Neural cell (in vitro differentiated cells): Measurements from ENCODE around the gene HK1. TPM values are rescaled to one million over a fixed set of nuclear protein-coding genes. Genes with fewer than 3 reads are reported as not detected.

Experiments used
- H2AFZ ChIP-seq: fragments of 200-600, 300-800 bp; sonication (generic), shearing (Covaris generic); 2 replicates; pipeline ENCODE4 v1.6.0; 2014; ENCODE audit warnings: low read depth, mild to moderate bottlenecking, antibody characterized with exemption, low read length, moderate library complexity
- H3F3A ChIP-seq: fragments of 200-600 bp; shearing (Covaris generic); 2 replicates; pipeline ENCODE4 v1.6.1; 2016; ENCODE audit warnings: mild to moderate bottlenecking, moderate library complexity, mixed read lengths, antibody characterized with exemption, low read length; ENCODE audit not compliant: insufficient read depth, poor library complexity, severe bottlenecking
- H3K27ac ChIP-seq: fragments of 200-600, 300-800 bp; sonication (generic), shearing (Covaris generic); 2 replicates; pipeline ENCODE4 v1.5.1; 2014; ENCODE audit warnings: mild to moderate bottlenecking, low read length, moderate library complexity
- H3K27me3 ChIP-seq: fragments of 300-800, 200-600 bp; sonication (generic), shearing (Covaris generic); 2 replicates; pipeline ENCODE4 v1.6.0; 2014; ENCODE audit warnings: mild to moderate bottlenecking, low read depth, low read length, moderate library complexity; ENCODE audit not compliant: insufficient read depth
- H3K36me3 ChIP-seq: fragments of 300-800, 200-600 bp; sonication (generic), shearing (Covaris generic); 2 replicates; pipeline ENCODE4 v1.5.1; 2014; ENCODE audit warnings: mild to moderate bottlenecking, antibody characterized with exemption, low read length, moderate library complexity; ENCODE audit not compliant: insufficient read depth
- H3K4me2 ChIP-seq: fragments of 300-800, 200-600 bp; sonication (generic), shearing (Covaris generic); 2 replicates; pipeline ENCODE4 v1.6.0; 2014; ENCODE audit warnings: mild to moderate bottlenecking, low read length
- H3K4me3 ChIP-seq: fragments of 300-800, 200-600 bp; sonication (generic), shearing (Covaris generic); 2 replicates; pipeline ENCODE4 v1.5.1; 2014; ENCODE audit warnings: mild to moderate bottlenecking, low read length, moderate library complexity
- H3K79me2 ChIP-seq: fragments of 200-600 bp; shearing (Covaris generic); replicated peaks from 2 replicates; pipeline ENCODE4 v1.6.0; 2014; ENCODE audit warnings: mild to moderate bottlenecking, low read length, moderate library complexity; ENCODE audit not compliant: insufficient read depth
- H3K9ac ChIP-seq: fragments of 300-800, 200-600 bp; sonication (generic), shearing (Covaris generic); 2 replicates; pipeline ENCODE4 v1.6.1; 2016; ENCODE audit warnings: mild to moderate bottlenecking, low read length, mixed read lengths
- H3K9me2 ChIP-seq: fragments of 200-600 bp; shearing (Covaris generic); 2 replicates; pipeline ENCODE4 v1.6.1; 2016; ENCODE audit warnings: mild to moderate bottlenecking, low read length, mixed read lengths; ENCODE audit not compliant: insufficient read depth
- H3K9me3 ChIP-seq: fragments of 200-600, 300-800 bp; sonication (generic), shearing (Covaris generic); 2 replicates; pipeline ENCODE4 v1.6.1; 2016; ENCODE audit warnings: mild to moderate bottlenecking, mixed run types, low read length, moderate library complexity, mixed read lengths
- H4K20me1 ChIP-seq: fragments of 200-600 bp; shearing (Covaris generic); 2 replicates; pipeline ENCODE4 v1.6.1; 2016; ENCODE audit warnings: mild to moderate bottlenecking, mixed run types; ENCODE audit not compliant: insufficient read depth
- EP300 ChIP-seq: fragments of 450-650 bp; conservative IDR thresholded peaks from 2 replicates; pipeline ENCODE4 v1.6.1; 2014; ENCODE audit warnings: antibody characterized with exemption, mild to moderate bottlenecking, moderate library complexity; ENCODE audit not compliant: poor library complexity, severe bottlenecking
- EZH2 ChIP-seq: fragments of 200-600, 300-800 bp; shearing (Covaris generic), sonication (generic); IDR thresholded peaks from 2 replicates; pipeline ENCODE4 v1.6.1; 2014; ENCODE audit warnings: antibody characterized with exemption, low read length, borderline replicate concordance, mild to moderate bottlenecking; ENCODE audit not compliant: insufficient read depth, poor library complexity, severe bottlenecking
- MXI1 ChIP-seq: fragments of 450-650 bp; conservative IDR thresholded peaks from 2 replicates; pipeline ENCODE4 v1.6.1; 2014; ENCODE audit warnings: antibody characterized with exemption, mild to moderate bottlenecking; ENCODE audit not compliant: poor library complexity, severe bottlenecking
- RAD21 ChIP-seq: fragments of 450-650 bp; conservative IDR thresholded peaks from 2 replicates; pipeline ENCODE4 v1.6.1; 2014; ENCODE audit warnings: antibody characterized with exemption, mild to moderate bottlenecking, moderate library complexity
- SMC3 ChIP-seq: fragments of 450-650 bp; conservative IDR thresholded peaks from 2 replicates; pipeline ENCODE4 v1.6.1; 2014; ENCODE audit warnings: antibody characterized with exemption, mild to moderate bottlenecking, moderate library complexity; ENCODE audit not compliant: poor library complexity
- TAF1 ChIP-seq: IDR thresholded peaks from 2 replicates; pipeline ENCODE4 v1.6.1; 2012; ENCODE audit warnings: low read depth
- polyA plus RNA-seq: library from polyadenylated mRNA; depleted of rRNA; stranded (reverse); fragments of >200 nt; gene quantifications from 2 replicates; pipeline ENCODE4 v1.2.3, GENCODE V29; 2014
- TF ChIP-seq, protein P1 (sequence below): IDR thresholded peaks from 2 replicates; pipeline ENCODE4 v1.6.1; 2012; ENCODE audit warnings: borderline replicate concordance
- TF ChIP-seq, protein P2 (sequence below): fragments of 450-650 bp; IDR thresholded peaks from 2 replicates; pipeline ENCODE4 v1.5.1; 2014; ENCODE audit warnings: antibody characterized with exemption, mild to moderate bottlenecking, moderate library complexity; ENCODE audit not compliant: poor library complexity, severe bottlenecking

Gene HK1
- polyA plus RNA-seq, 1 donor from 2014 or later = 60.5 TPM

DNA sequence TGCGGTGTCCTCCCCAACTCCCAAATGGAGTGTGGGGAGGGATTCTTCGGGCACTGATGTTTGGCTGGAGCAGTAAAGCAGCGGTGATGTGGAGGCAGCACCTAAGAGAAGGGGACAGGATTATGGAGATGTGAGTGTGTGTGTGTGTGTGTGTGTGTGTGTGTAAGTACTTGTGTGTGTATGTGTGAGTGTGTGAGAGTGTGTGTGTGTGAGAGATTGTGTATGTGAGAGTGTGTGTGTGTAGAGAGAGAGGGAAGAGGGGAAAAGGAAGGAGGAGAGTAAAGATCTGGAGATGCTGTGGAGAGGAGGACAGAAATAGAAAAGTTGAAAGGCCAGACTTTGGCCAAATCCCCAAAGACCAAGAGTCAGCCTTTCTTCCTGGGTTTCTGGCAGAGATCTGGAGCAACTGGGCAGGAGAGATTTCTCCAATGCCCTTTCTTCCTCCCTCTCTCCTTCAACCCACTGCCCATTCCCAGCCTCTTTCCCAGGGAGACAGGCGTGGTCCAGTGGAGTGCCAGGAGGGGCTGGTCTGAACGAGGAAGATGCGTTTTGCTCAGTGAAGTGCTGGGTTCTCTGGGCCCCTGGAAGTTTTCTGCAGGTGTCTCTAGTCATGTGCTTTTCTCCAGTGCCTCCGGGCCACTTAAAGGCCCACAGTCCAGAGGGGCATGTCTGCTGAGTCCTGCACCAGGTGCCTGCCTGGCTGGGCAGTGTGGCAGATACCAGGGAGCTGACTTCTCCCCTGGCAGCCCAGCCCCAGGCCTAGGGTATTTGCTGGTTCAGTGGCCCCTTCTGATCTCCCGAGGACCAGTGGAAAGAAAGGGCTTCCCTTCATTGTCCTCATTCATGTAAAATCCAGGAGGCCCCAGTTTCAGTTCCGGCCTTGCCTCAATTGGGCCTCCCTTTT lies 60.5 kb downstream of the HK1 start:
- Histone ChIP-seq H4K20me1 (no peaks in the 10 kb centered on the region), H3K27ac (no peak overlapping the region), H3K36me3 (no peaks in the 10 kb centered on the region), H3K27me3 (no peaks in the 10 kb centered on the region), H3K9me2 (no peaks in the 10 kb centered on the region), H3K79me2 (peaks cover 5% of the 10 kb centered on the region), H3K4me3 (no peak overlapping the region), H3K9ac (no peak overlapping the region), H3K4me2 (no peak overlapping the region), H3F3A (no peaks in the 10 kb centered on the region), H2AFZ (no peak overlapping the region), H3K9me3 (no peaks in the 10 kb centered on the region)
- no peak for TF ChIP-seq EZH2
- TF ChIP-seq TAF1 = no peak
- no peak for TF ChIP-seq RAD21
- TF ChIP-seq, protein P1, sequence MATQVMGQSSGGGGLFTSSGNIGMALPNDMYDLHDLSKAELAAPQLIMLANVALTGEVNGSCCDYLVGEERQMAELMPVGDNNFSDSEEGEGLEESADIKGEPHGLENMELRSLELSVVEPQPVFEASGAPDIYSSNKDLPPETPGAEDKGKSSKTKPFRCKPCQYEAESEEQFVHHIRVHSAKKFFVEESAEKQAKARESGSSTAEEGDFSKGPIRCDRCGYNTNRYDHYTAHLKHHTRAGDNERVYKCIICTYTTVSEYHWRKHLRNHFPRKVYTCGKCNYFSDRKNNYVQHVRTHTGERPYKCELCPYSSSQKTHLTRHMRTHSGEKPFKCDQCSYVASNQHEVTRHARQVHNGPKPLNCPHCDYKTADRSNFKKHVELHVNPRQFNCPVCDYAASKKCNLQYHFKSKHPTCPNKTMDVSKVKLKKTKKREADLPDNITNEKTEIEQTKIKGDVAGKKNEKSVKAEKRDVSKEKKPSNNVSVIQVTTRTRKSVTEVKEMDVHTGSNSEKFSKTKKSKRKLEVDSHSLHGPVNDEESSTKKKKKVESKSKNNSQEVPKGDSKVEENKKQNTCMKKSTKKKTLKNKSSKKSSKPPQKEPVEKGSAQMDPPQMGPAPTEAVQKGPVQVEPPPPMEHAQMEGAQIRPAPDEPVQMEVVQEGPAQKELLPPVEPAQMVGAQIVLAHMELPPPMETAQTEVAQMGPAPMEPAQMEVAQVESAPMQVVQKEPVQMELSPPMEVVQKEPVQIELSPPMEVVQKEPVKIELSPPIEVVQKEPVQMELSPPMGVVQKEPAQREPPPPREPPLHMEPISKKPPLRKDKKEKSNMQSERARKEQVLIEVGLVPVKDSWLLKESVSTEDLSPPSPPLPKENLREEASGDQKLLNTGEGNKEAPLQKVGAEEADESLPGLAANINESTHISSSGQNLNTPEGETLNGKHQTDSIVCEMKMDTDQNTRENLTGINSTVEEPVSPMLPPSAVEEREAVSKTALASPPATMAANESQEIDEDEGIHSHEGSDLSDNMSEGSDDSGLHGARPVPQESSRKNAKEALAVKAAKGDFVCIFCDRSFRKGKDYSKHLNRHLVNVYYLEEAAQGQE = no peak
- TF ChIP-seq MXI1 = no peak
- TF ChIP-seq SMC3 = no peak
- TF ChIP-seq EP300 = no peak

DNA sequence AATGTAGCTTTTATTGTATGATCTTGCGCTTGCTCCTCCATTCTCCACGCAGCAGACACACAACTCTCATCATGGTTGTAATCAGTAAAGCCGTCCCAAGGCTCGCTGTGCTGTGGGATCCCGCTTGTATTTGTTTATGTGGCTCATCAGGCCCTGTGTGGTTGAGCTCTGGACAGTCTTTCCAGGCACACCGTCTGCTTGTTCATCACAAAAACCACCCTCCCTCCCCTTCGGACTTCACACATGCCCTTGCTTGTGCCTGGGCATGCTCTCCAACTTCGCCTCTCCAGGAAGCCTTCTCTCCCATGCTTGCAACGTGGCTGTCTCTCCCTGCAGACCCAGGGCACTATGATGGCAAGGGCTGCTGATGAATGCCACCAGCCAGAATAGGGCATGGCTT lies 62.4 kb downstream of the HK1 start:
- Histone ChIP-seq H3K4me2 (no peak overlapping the region), H3K4me3 (no peak overlapping the region), H3K9ac (no peak overlapping the region), H2AFZ (no peak overlapping the region), H3K27me3 (no peaks in the 10 kb centered on the region), H4K20me1 (no peaks in the 10 kb centered on the region), H3K9me2 (no peaks in the 10 kb centered on the region), H3K79me2 (peaks cover 5% of the 10 kb centered on the region), H3K9me3 (no peaks in the 10 kb centered on the region), H3K27ac (no peak overlapping the region), H3F3A (no peaks in the 10 kb centered on the region), H3K36me3 (no peaks in the 10 kb centered on the region)
- no peak for TF ChIP-seq EP300
- TF ChIP-seq, protein P2, sequence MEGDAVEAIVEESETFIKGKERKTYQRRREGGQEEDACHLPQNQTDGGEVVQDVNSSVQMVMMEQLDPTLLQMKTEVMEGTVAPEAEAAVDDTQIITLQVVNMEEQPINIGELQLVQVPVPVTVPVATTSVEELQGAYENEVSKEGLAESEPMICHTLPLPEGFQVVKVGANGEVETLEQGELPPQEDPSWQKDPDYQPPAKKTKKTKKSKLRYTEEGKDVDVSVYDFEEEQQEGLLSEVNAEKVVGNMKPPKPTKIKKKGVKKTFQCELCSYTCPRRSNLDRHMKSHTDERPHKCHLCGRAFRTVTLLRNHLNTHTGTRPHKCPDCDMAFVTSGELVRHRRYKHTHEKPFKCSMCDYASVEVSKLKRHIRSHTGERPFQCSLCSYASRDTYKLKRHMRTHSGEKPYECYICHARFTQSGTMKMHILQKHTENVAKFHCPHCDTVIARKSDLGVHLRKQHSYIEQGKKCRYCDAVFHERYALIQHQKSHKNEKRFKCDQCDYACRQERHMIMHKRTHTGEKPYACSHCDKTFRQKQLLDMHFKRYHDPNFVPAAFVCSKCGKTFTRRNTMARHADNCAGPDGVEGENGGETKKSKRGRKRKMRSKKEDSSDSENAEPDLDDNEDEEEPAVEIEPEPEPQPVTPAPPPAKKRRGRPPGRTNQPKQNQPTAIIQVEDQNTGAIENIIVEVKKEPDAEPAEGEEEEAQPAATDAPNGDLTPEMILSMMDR = no peak
- TF ChIP-seq, protein P1 = no peak
- no peak for TF ChIP-seq RAD21
- TF ChIP-seq EZH2 = no peak
